ENCODE measurements around the gene DCTN1.
A peak's percentile ranks its signal among the peaks of the same experiment; 100 is the strongest.

The DCTN1 gene

GRCh38 chr2:74414441-74414840 is 34.3 kb upstream of the DCTN1 start:
- no peak for DNase-seq

GRCh38 chr2:74413001-74413698 is 33.0 kb upstream of the DCTN1 start:
- peak in 1 of 56 donors; percentile 8 for DNase-seq

- DNase-seq: no peak
These were observed 27.6 kb upstream of the DCTN1 start for GRCh38 chr2:74407682-74408081.

GRCh38 chr2:74406035-74406434 is 25.9 kb upstream of the DCTN1 start:
- DNase-seq: no peak

GRCh38 chr2:74401891-74402290 is 21.8 kb upstream of the DCTN1 start:
- DNase-seq: no peak

- no peak for DNase-seq
These were observed 19.7 kb upstream of the DCTN1 start for GRCh38 chr2:74399785-74400184.

GRCh38 chr2:74396149-74396548 is 16.0 kb upstream of the DCTN1 start:
- DNase-seq: no peak

GRCh38 chr2:74393525-74393924 is 13.4 kb upstream of the DCTN1 start:
- no peak for DNase-seq

GRCh38 chr2:74392449-74392743 is 12.3 kb upstream of the DCTN1 start:
- no peak for DNase-seq

GRCh38 chr2:74391580-74392448 is 11.7 kb upstream of the DCTN1 start:
- peak in 55 of 56 donors; percentile 30 to 97 (median 84) for DNase-seq

GRCh38 chr2:74391209-74391579 is 11.1 kb upstream of the DCTN1 start:
- DNase-seq: peak in 3 of 56 donors; percentile 23 to 38 (median 25)

GRCh38 chr2:74390606-74391005 is 10.5 kb upstream of the DCTN1 start:
- DNase-seq: no peak

- no peak for DNase-seq
These were observed 7.2 kb upstream of the DCTN1 start for GRCh38 chr2:74387346-74387745.

- DNase-seq: peak in 54 of 56 donors; percentile 12 to 85 (median 58)
These were observed 5.3 kb upstream of the DCTN1 start for GRCh38 chr2:74385396-74385795.

- DNase-seq: no peak
These were observed 3.9 kb upstream of the DCTN1 start for GRCh38 chr2:74384051-74384450.

- peak in 7 of 56 donors; percentile 8 to 36 (median 19) for DNase-seq
These were observed 3.1 kb upstream of the DCTN1 start for GRCh38 chr2:74383254-74383653.

- DNase-seq: no peak
These were observed 1.6 kb upstream of the DCTN1 start for GRCh38 chr2:74381751-74382150.

- DNase-seq: no peak
These were observed 2.1 kb downstream of the DCTN1 start for GRCh38 chr2:74378007-74378406.

GRCh38 chr2:74375838-74376237 is 4.3 kb downstream of the DCTN1 start:
- DNase-seq: no peak

- peak; percentile 33 to 99 (median 92) for DNase-seq
These were observed 5.5 kb downstream of the DCTN1 start for GRCh38 chr2:74374509-74375205.

- DNase-seq: peak in 24 of 56 donors; percentile 25 to 68 (median 48)
These were observed 6.1 kb downstream of the DCTN1 start for GRCh38 chr2:74373985-74374384.

- no peak for DNase-seq
These were observed 6.9 kb downstream of the DCTN1 start for GRCh38 chr2:74373221-74373676.

All from nucleus accumbens (tissue), 56 donors.